Cardiac ventricle fibroblast (primary cell): ENCODE results near the gene DAZ3. TPM values are rescaled to one million over a fixed set of nuclear protein-coding genes. Genes with fewer than 3 reads are reported as not detected.

Experiments used
- total RNA-seq: library from RNA; depleted of rRNA; stranded (reverse); fragments of >200 nt; gene quantifications from 2 replicates; pipeline ENCODE4 v1.2.3, GENCODE V29; 2015

DAZ3 gene, protein sequence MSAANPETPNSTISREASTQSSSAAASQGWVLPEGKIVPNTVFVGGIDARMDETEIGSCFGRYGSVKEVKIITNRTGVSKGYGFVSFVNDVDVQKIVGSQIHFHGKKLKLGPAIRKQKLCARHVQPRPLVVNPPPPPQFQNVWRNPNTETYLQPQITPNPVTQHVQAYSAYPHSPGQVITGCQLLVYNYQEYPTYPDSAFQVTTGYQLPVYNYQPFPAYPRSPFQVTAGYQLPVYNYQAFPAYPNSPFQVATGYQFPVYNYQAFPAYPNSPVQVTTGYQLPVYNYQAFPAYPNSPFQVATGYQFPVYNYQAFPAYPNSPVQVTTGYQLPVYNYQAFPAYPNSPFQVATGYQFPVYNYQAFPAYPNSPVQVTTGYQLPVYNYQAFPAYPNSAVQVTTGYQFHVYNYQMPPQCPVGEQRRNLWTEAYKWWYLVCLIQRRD
- not detected in 2 replicates for total RNA-seq

DNA sequence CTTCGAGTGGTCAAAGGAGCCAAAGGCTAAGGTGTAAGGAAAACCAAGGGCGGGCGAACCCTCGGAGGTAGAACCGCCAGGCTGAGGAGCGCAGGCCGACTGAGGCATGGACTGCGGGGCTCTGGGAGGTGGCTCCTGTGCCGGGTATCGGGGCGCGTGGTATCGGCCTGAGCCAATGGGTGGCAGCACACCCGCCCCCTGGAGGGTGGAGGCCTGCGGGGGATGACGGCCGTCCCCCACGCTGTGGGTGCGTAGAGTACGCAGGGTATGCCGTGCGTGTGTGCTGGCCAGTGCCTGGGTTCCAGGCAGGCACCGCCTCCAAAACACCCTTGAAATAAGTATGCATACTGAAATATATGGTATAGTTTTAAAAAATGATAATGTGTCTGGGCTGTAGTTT lies at the start of gene DAZ3:
Gene DAZ3, minus strand, starts transcription at position 101 of the 400 bp plus-strand sequence. CDS start 208 bp downstream, outside the sequence.

DNA sequence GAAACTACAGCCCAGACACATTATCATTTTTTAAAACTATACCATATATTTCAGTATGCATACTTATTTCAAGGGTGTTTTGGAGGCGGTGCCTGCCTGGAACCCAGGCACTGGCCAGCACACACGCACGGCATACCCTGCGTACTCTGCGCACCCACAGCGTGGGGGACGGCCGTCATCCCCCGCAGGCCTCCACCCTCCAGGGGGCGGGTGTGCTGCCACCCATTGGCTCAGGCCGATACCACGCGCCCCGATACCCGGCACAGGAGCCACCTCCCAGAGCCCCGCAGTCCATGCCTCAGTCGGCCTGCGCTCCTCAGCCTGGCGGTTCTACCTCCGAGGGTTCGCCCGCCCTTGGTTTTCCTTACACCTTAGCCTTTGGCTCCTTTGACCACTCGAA lies 20.4 kb upstream of the DAZ3 start, which contains the start of gene DAZ4:
Gene DAZ4, plus strand, starts transcription at position 301 of the 400 bp plus-strand sequence. CDS start 208 bp downstream, outside the sequence.

Other genes starting within 250 kb of the DAZ3 start
- not detected in 2 replicates for gene BPY2B, start 195.4 kb downstream of the DAZ3 start, total RNA-seq
- not detected in 2 replicates for gene DAZ4, start 20.5 kb upstream of the DAZ3 start, total RNA-seq
- not detected in 2 replicates for gene BPY2C, start 238.7 kb upstream of the DAZ3 start, total RNA-seq